Placental pericyte (primary cell): Measurements from ENCODE around the gene TMEM37. TPM values are rescaled to one million over a fixed set of nuclear protein-coding genes. Genes with fewer than 3 reads are reported as not detected.

Source experiments
- total RNA-seq: library from RNA; depleted of rRNA; stranded (reverse); fragments of >200 nt; gene quantifications from 2 replicates; pipeline ENCODE4 v1.2.3, GENCODE V29; 2012

Gene TMEM37
- 0.29 and 0.66 TPM in 2 replicates for total RNA-seq

DNA sequence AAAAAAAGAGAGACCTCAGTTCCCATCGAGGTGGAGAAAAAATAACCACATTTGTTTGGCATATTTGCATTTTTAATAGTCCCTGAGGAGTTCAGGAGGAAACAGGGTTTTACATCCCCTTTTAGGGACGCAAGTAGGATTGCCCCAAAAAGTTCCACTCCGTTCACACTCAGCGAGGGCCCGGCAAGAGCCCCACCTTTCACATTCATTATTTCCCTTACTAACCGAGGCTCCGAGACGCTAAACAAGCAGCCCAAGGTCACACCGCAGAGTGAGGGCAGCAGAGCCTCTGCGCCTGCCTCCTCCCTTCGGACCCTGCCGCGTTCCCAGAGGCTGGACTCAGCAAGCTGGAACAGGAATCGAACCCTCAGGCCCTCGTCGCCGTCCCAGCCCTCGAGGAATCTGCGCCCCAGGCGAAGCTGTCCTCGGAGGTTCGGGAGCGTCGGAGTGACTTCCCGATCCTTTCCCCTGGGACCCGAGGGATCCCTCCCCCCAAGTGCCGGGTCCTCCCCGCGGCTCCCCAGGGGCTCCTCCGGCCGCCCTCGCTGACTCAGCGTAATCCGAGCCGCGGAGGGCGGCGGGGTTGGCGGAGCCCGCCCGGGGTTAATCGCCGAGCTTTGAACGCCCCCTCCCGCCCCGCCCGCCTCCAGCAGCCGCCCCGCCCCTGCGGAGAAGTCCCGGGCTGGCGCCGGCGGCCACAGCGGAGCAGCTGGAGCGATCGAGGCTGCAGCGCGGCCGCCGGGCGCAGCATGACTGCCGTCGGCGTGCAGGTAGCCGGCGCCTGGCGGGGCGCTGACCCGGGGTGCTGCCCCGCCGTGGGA lies at the start of gene TMEM37:
TMEM37 (plus strand) TSS at position 700 of the 821 bp plus-strand sequence; CDS start at position 750, 50 bp downstream.

Other genes with a start within 250 kb of the TMEM37 start
- gene STEAP3, start 208.0 kb upstream of the TMEM37 start, total RNA-seq, result 58.3 and 74.0 TPM in 2 replicates
- 5.7 and 6.7 TPM in 2 replicates for gene C2orf76, start 65.0 kb upstream of the TMEM37 start, total RNA-seq
- gene DBI, start 64.9 kb upstream of the TMEM37 start, total RNA-seq, result 47.5 and 68.9 TPM in 2 replicates
- not detected in 2 replicates for gene SCTR, start 92.6 kb downstream of the TMEM37 start, total RNA-seq
- not detected in 2 replicates for gene CFAP221, start 112.6 kb downstream of the TMEM37 start, total RNA-seq
- gene TMEM177, start 247.3 kb downstream of the TMEM37 start, total RNA-seq, result 3.9 and 7.4 TPM in 2 replicates